Psoas muscle (tissue), 8 donors: Measurements from ENCODE around the gene OR51B2. TPM values are rescaled to one million over a fixed set of nuclear protein-coding genes. Genes with fewer than 3 reads are reported as not detected.
"Not testable (repeated sequence)": the region's sequence is repeated elsewhere in the genome, so short reads cannot be mapped to it uniquely, and the experiment has no call there.

Experiments used
- ATAC-seq, 4 donors: fragments of 200-7000 bp; cut with Tn5 transposase; one replicate each; pipeline ENCODE4 v1.9.1; 2020; ENCODE audit warnings: moderate library complexity in 3 of 4, mild to moderate bottlenecking in 2 of 4
- DNase-seq, 2 donors: peaks; one replicate each; pipeline ENCODE4 v3.0.0-alpha.2; 2020
- H3K27ac ChIP-seq: fragments of 200-600 bp; one replicate; pipeline ENCODE4 v1.8.0; 2022
- H3K27me3 ChIP-seq, 3 donors: fragments of 200-600 bp in 1 of 3; one replicate each; pipeline versions ENCODE4 v1.6.1 to v1.8.0; 2013 to 2022; ENCODE audit warnings: low read length in 2 of 3, mild to moderate bottlenecking in 2 of 3, moderate library complexity in 1 of 3; ENCODE audit not compliant: insufficient read depth in 3 of 3
- H3K36me3 ChIP-seq, 2 donors: fragments of 200-600 bp in 1 of 2; one replicate each; pipeline versions ENCODE4 v1.6.1 to v1.8.0; 2013 to 2022; ENCODE audit warnings: low read depth in 1 of 2, mild to moderate bottlenecking in 1 of 2, moderate library complexity in 1 of 2; ENCODE audit not compliant: insufficient read depth in 1 of 2
- H3K4me1 ChIP-seq: fragments of 200-600 bp; one replicate; pipeline ENCODE4 v1.8.0; 2022
- H3K4me3 ChIP-seq: fragments of 200-600 bp; one replicate; pipeline ENCODE4 v1.8.0; 2022; ENCODE audit warnings: mild to moderate bottlenecking
- H3K9me3 ChIP-seq: fragments of 200-600 bp; one replicate; pipeline ENCODE4 v1.8.0; 2022
- CTCF ChIP-seq: fragments of 200-600 bp; IDR thresholded peaks from one replicate; pipeline ENCODE4 v1.8.0; 2022; ENCODE audit warnings: antibody characterized with exemption
- WGBS, 3 donors: extraction: QIAGEN DNeasy Blood & Tissue Kit; methylation state at CpG; one replicate each; pipeline versions ENCODE4 v1.1.6 to v1.1.7; 2013; 5-methylcytosine and 5-hydroxymethylcytosine counted together
- intact Hi-C, 2 donors: fragments of 100-400 bp; cut with DNase I; formaldehyde crosslinking; loops; one replicate each; pipeline versions ENCODE4 v1.11.0 to v1.14.2; 2022
- polyA plus RNA-seq, 3 donors: library from polyadenylated mRNA; stranded (reverse); fragments of 200-250 nt; gene quantifications; one replicate each; pipeline ENCODE4 v1.2.3, GENCODE V29; 2013
- total RNA-seq, 4 donors: library from RNA; stranded (reverse); fragmentation: NEBNext Ultra II Directional in 2 of 4; extraction: Animal tissue kit (Norgen Biotek cat#: 25700) in 2 of 4; gene quantifications; one replicate each; pipeline versions ENCODE4 v1.2.1 to v1.2.4, GENCODE V29; 2021 to 2023
- donor health status: healthy with polysubstance abuse.
- donor health status: DM: no; HTN: no; CAD: no; lungs with moderate emphysema.
- donor health status: Bipolar disorder and iron deficiency.
- donor health status: healthy.
- donor health status: DM: yes; HTN: yes; CAD: no.
- donor health status: DM: no; HTN: no; CAD: no.
- donor health status: DM: no; HTN: no; CAD: no.
- donor health status: DM: yes; HTN: yes; CAD: no.

Gene OR51B2
- total and polyA plus RNA-seq, 7 donors: not detected

DNA sequence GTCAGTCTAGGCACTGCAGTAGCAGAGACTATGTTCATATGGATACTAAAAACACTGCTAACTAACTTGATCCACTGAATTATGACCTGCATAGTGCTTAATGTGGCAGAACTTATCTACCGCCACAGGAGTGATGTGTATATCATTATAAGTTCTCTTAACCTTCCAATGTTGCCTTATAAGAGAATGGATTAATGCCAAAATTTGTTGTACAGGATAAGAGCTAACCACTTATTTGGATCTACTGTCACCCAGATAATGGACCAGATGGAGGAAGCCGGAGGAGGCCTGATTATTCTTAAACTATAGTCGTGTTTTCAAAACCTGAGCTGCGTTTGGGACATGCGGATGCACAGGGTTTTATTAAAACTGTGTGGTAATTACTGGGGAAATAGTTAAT is 20.5 kb downstream of the OR51B2 start:
- ATAC-seq (no peak), DNase-seq (no peak)
- Histone ChIP-seq H3K36me3 (no peaks in the 10 kb centered on the region), H3K4me3 (no peak overlapping the region), H3K27ac (no peak overlapping the region), H3K4me1 (no peaks in the 10 kb centered on the region), H3K9me3 (no peaks in the 10 kb centered on the region), H3K27me3 (no peaks in the 10 kb centered on the region)
- intact Hi-C loops: no loop called here
- 69 to 76% (median 73%) methylated on average over 5 of the region's 5 CpGs for WGBS, 3 donors
- no peak for TF ChIP-seq CTCF

DNA sequence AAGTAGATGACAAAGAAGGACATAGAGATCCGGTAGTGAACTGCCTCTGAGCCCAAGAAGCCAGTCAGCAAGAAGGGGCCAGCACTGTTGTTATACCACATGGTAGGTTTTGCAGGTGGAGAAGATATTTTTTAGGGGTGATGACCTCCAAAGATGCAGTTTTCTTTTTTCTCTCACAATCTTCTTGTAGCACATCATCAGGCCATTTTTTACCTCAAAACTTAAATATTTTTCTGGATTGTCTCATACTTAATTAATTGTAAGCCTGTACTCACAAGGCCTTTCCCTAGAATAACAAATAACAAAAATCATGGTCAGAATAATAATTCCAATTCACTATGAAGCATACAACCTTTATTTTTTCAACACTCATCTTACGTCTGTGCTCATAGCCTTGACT is 22.3 kb downstream of the OR51B2 start, which contains the start of gene OR51B4:
TSS of gene OR51B4 (minus strand) at position 101 of the 400 bp plus-strand sequence. CDS start at position 101, 0 bp downstream.
- intact Hi-C loops: no loop called here
- WGBS, 3 donors: 88 to 91% (median 88%) methylated on average over 2 of the region's 2 CpGs
- TF ChIP-seq CTCF: no peak
- H3K27me3 ChIP-seq: no peaks in the 10 kb centered on the region
- ATAC-seq: no peak
- H3K27ac ChIP-seq: no peak within 1 kb of the TSS
- no peaks in the 10 kb centered on the region for H3K4me1 ChIP-seq
- no peak within 1 kb of the TSS for H3K4me3 ChIP-seq
- H3K36me3 ChIP-seq: no peaks in the 10 kb centered on the region
- DNase-seq: no peak
- no peaks in the 10 kb centered on the region for H3K9me3 ChIP-seq

DNA sequence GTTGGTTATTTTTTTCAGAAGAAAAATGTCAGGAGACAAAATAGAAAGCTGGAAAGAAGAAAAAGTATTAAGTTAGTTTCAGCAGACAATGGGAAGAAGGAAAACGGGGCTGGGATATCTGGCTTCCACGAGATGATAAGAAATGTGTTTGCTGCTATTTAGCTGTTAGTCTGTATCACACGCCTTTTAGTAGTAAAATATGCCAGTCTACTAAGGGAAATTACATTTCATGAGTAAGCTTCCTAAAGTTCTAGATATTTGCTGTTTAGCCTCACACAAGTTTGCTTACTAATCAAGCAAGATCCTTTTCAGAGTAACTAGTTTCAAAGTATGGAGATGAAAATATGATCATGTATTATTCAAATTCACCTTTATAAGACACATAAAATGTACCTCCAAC is 23.8 kb downstream of the OR51B2 start:
- no peaks in the 10 kb centered on the region for H3K4me1 ChIP-seq
- intact Hi-C loops: no loop called here
- TF ChIP-seq CTCF: no peak
- H3K27me3 ChIP-seq: no peaks in the 10 kb centered on the region
- H3K36me3 ChIP-seq: no peaks in the 10 kb centered on the region
- no peaks in the 10 kb centered on the region for H3K9me3 ChIP-seq
- no peak overlapping the region for H3K27ac ChIP-seq
- ATAC-seq (no peak), DNase-seq (no peak)
- H3K4me3 ChIP-seq: no peak overlapping the region
- WGBS, 3 donors: 67 to 84% (median 82%) methylated on average over 3 of the region's 3 CpGs

DNA sequence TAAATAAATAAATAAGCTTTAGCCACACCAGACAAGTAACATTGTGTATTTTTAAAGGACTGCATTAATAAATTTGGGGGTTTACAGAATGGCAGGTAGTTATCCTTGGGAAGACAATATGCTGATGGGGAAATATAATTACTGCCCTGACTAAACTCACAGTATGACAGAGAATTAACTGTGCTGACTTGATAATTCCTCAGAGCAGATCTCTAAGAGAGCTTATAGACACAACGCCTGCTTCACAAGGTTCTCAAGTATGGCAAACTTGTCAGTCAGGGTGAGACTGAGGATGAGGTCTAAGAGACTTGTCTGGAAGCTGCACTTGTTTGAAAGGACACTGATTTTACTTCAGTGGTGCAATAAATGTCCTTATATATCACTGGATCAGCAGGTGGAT is 25.6 kb downstream of the OR51B2 start:
- no peak for TF ChIP-seq CTCF
- ATAC-seq (no peak), DNase-seq (no peak)
- H3K9me3 ChIP-seq: no peaks in the 10 kb centered on the region
- H3K27me3 ChIP-seq: no peaks in the 10 kb centered on the region
- H3K36me3 ChIP-seq: no peaks in the 10 kb centered on the region
- intact Hi-C loops: no loop called here
- no peak overlapping the region for H3K4me3 ChIP-seq
- H3K4me1 ChIP-seq: no peaks in the 10 kb centered on the region
- no peak overlapping the region for H3K27ac ChIP-seq
- 0 to 87% (median 74%) methylated on average over 1 of the region's 1 CpG for WGBS, 3 donors

GRCh38 chr11:5297721-5298323 is 26.3 kb downstream of the OR51B2 start:
- 66 to 74% (median 67%) methylated on average over 4 of the region's 4 CpGs for WGBS, 3 donors

GRCh38 chr11:5294342-5294995 is 29.6 kb downstream of the OR51B2 start:
- DNase-seq, ATAC-seq, H3K9me3 ChIP-seq, H3K36me3 ChIP-seq, H3K4me3 ChIP-seq, intact Hi-C loops, H3K27me3 ChIP-seq, H3K4me1 ChIP-seq, H3K27ac ChIP-seq: not testable (repeated sequence)
- 93 to 96% (median 93%) methylated on average over 40 to 41 of the region's 41 CpGs for WGBS, 3 donors

More at GRCh38 chr11:5297721-5298323, 26.3 kb downstream of the OR51B2 start:
- no peaks in the 10 kb centered on the region for H3K9me3 ChIP-seq
- no peak for TF ChIP-seq CTCF
- H3K4me1 ChIP-seq: no peaks in the 10 kb centered on the region
- intact Hi-C loops: no loop called here
- H3K36me3 ChIP-seq: no peaks in the 10 kb centered on the region
- H3K27me3 ChIP-seq: no peaks in the 10 kb centered on the region
- H3K4me3 ChIP-seq: no peak overlapping the region
- H3K27ac ChIP-seq: no peak overlapping the region
- ATAC-seq: no peak
- DNase-seq: no peak
